A549 (cell line): Measurements from ENCODE around the gene RAET1L. TPM values are rescaled to one million over a fixed set of nuclear protein-coding genes. Genes with fewer than 3 reads are reported as not detected.

Experiments used
- ATAC-seq, 2 experiments: fragments of 200-7000 bp in 1 of 2; fragments of >200 bp in 1 of 2; cut with Nextera tagmentation in 1 of 2; cut with Tn5 transposase in 1 of 2; 3 replicates each; pipeline versions ENCODE4 v1.8.0 to v1.9.1; 2018 to 2020; ENCODE audit warnings: mild to moderate bottlenecking in 1 of 2, moderate library complexity in 1 of 2
- CTCF ChIA-PET: fragments of 300-600 bp; sonication (Branson Sonifier 250); formaldehyde crosslinking; extraction: SDS; loops from one replicate; lab custom pipeline; 2021; ENCODE audit warnings: antibody characterized with exemption, inconsistent platforms; lab: Yijun Ruan, JAX
- POLR2A ChIA-PET: fragments of 350-600 bp; formaldehyde crosslinking; extraction: SDS; loops from one replicate; lab custom pipeline; 2021; ENCODE audit warnings: antibody characterized with exemption, inconsistent platforms; lab: Yijun Ruan, JAX
- DNase-seq, 2 experiments: peaks; one replicate each; pipeline versions ENCODE4 v3.0.0 to v3.0.0-alpha.2; 2011 to 2016; ENCODE audit warnings: low read depth in 1 of 2, low spot score in 1 of 2
- FAIRE-seq: peaks from 2 replicates; lab custom pipeline; 2011; peaks lifted over from hg19 to GRCh38; lab: Jason Lieb, UNC
- H3K27ac ChIP-seq, 2 experiments: fragments of >200 bp; sonication (Bioruptor Twin); formaldehyde crosslinking; 3 replicates each; pipeline ENCODE4 v1.5.1; 2016 to 2017
- H3K4me1 ChIP-seq: fragments of >200 bp; sonication (Bioruptor Twin); formaldehyde crosslinking; 3 replicates; pipeline ENCODE4 v1.6.1; 2016
- H3K4me2 ChIP-seq: fragments of >200 bp; sonication (Bioruptor Twin); formaldehyde crosslinking; 3 replicates; pipeline ENCODE4 v1.6.1; 2016
- H3K4me3 ChIP-seq: fragments of >200 bp; sonication (Bioruptor Twin); formaldehyde crosslinking; 3 replicates; pipeline ENCODE4 v1.5.1; 2016
- H3K9me3 ChIP-seq: fragments of >200 bp; sonication (Bioruptor Twin); formaldehyde crosslinking; 3 replicates; pipeline ENCODE4 v1.6.1; 2016
- BHLHE40 ChIP-seq: IDR thresholded peaks from 2 replicates; pipeline ENCODE4 v1.6.1; 2012; ENCODE audit warnings: low read depth, low read length, inconsistent platforms
- CHD2 ChIP-seq: fragments of 150-350 bp; IDR thresholded peaks from 2 replicates; pipeline ENCODE4 v1.6.1; 2014; ENCODE audit warnings: low read length; ENCODE audit not compliant: partially characterized antibody
- CHD4 ChIP-seq: fragments of 200-600 bp; sonication (generic); IDR thresholded peaks from 2 replicates; pipeline ENCODE4 v1.6.1; 2016; ENCODE audit warnings: antibody characterized with exemption, mild to moderate bottlenecking, borderline replicate concordance
- EHMT2 ChIP-seq: fragments of 200-600 bp; sonication (generic); IDR thresholded peaks from 2 replicates; pipeline ENCODE4 v1.6.1; 2016; ENCODE audit warnings: antibody characterized with exemption, low read depth, mild to moderate bottlenecking, moderate library complexity
- EP300 ChIP-seq, 2 experiments: fragments of >200 bp; sonication (Bioruptor Twin); formaldehyde crosslinking; IDR thresholded peaks; 2 replicates in 1 of 2; 3 replicates in 1 of 2; pipeline ENCODE4 v1.6.1; 2016 to 2017
- FOSB ChIP-seq: fragments of 250-450 bp; sonication (Bioruptor Pico); IDR thresholded peaks from 2 replicates; pipeline ENCODE4 v1.5.0; 2020; ENCODE audit warnings: mild to moderate bottlenecking, moderate library complexity
- FOXS1 ChIP-seq: fragments of 250-450 bp; sonication (Bioruptor Pico); IDR thresholded peaks from 2 replicates; pipeline ENCODE4 v1.5.0; 2020; ENCODE audit warnings: mild to moderate bottlenecking, moderate library complexity
- HDAC2 ChIP-seq: fragments of 200-600 bp; sonication (generic); IDR thresholded peaks from 2 replicates; pipeline ENCODE4 v1.6.1; 2016
- HES2 ChIP-seq: fragments of >200 bp; sonication (Bioruptor Twin); formaldehyde crosslinking; IDR thresholded peaks from 2 replicates; pipeline ENCODE4 v1.6.1; 2016
- HOXB13 ChIP-seq: fragments of 250-450 bp; sonication (Bioruptor Pico); IDR thresholded peaks from 2 replicates; pipeline ENCODE4 v1.5.0; 2020; ENCODE audit warnings: low read depth, mild to moderate bottlenecking, moderate library complexity
- HOXB5 ChIP-seq: fragments of 250-450 bp; sonication (Bioruptor Pico); IDR thresholded peaks from 2 replicates; pipeline ENCODE4 v1.5.0; 2020; ENCODE audit warnings: mild to moderate bottlenecking, moderate library complexity
- JUNB ChIP-seq: fragments of >200 bp; sonication (Bioruptor Twin); formaldehyde crosslinking; IDR thresholded peaks from 2 replicates; pipeline ENCODE4 v1.6.1; 2016
- KDM5A ChIP-seq: fragments of 200-600 bp; sonication (generic); IDR thresholded peaks from 2 replicates; pipeline ENCODE4 v1.6.1; 2016; ENCODE audit warnings: antibody characterized with exemption, mild to moderate bottlenecking
- MAFK ChIP-seq: fragments of 450-650 bp; IDR thresholded peaks from 2 replicates; pipeline ENCODE4 v1.6.1; 2014; ENCODE audit not compliant: partially characterized antibody
- MAX ChIP-seq: IDR thresholded peaks from 2 replicates; pipeline ENCODE4 v1.6.1; 2012
- MYC ChIP-seq: IDR thresholded peaks from 2 replicates; pipeline ENCODE4 v1.6.1; 2012; ENCODE audit warnings: mild to moderate bottlenecking, inconsistent platforms, low read length, improper control_type of control experiment, borderline replicate concordance
- NFE2L2 ChIP-seq: fragments of 150-350 bp; conservative IDR thresholded peaks from 2 replicates; pipeline ENCODE4 v1.6.1; 2014; ENCODE audit warnings: low read length
- PBX3 ChIP-seq: IDR thresholded peaks from 2 replicates; pipeline ENCODE4 v1.6.1; 2012
- PHF8 ChIP-seq: fragments of 200-600 bp; sonication (generic); IDR thresholded peaks from 2 replicates; pipeline ENCODE4 v1.6.1; 2016; ENCODE audit warnings: low read depth, mild to moderate bottlenecking, antibody characterized with exemption, moderate library complexity, borderline replicate concordance
- POLR2A ChIP-seq: IDR thresholded peaks from 2 replicates; pipeline ENCODE4 v1.6.1; 2012; ENCODE audit warnings: mild to moderate bottlenecking, low read length
- POLR2AphosphoS2 ChIP-seq: conservative IDR thresholded peaks from 2 replicates; pipeline ENCODE4 v1.6.1; 2012; ENCODE audit warnings: low read length, improper control_type of control experiment, inconsistent platforms
- RCOR1 ChIP-seq: fragments of 150-350 bp; IDR thresholded peaks from 2 replicates; pipeline ENCODE4 v1.6.1; 2014; ENCODE audit warnings: antibody characterized with exemption, low read length, low read depth
- REST ChIP-seq: fragments of 200-600 bp; sonication (generic); IDR thresholded peaks from 2 replicates; pipeline ENCODE4 v1.6.1; 2016; ENCODE audit warnings: antibody characterized with exemption, mild to moderate bottlenecking, moderate library complexity
- RNF2 ChIP-seq: fragments of 200-600 bp; sonication (generic); IDR thresholded peaks from 2 replicates; pipeline ENCODE4 v1.6.1; 2016; ENCODE audit warnings: low read depth, mild to moderate bottlenecking, antibody characterized with exemption, moderate library complexity, borderline replicate concordance
- SMC3 ChIP-seq: fragments of >200 bp; sonication (Bioruptor Twin); formaldehyde crosslinking; IDR thresholded peaks from 3 replicates; pipeline ENCODE4 v1.6.1; 2018; ENCODE audit warnings: inconsistent platforms
- ZC3H11A ChIP-seq: fragments of 450-650 bp; IDR thresholded peaks from 2 replicates; pipeline ENCODE4 v1.6.1; 2014; ENCODE audit warnings: antibody characterized with exemption, mild to moderate bottlenecking
- ZNF302 ChIP-seq: fragments of 250-450 bp; sonication (Bioruptor Pico); IDR thresholded peaks from 2 replicates; pipeline ENCODE4 v1.9.0; 2021; ENCODE audit warnings: inconsistent platforms, mild to moderate bottlenecking, moderate library complexity
- WGBS: methylation state at CpG from one replicate; pipeline ENCODE4 v1.1.6; 2017; ENCODE audit errors: missing lambda C conversion rate; 5-methylcytosine and 5-hydroxymethylcytosine counted together
- polyA plus RNA-seq, 4 experiments: library from polyadenylated mRNA; depleted of rRNA in 3 of 4; stranded (reverse); fragments of >200 nt; fragmentation: RNase III in 1 of 4; extraction: RNeasy Plus Mini Kit Qiagen cat#74134 plus additional on column Dnase treatment in 1 of 4; gene quantifications; 2 replicates in 3 of 4; 3 replicates in 1 of 4; pipeline ENCODE4 v1.2.3, GENCODE V29; 2011 to 2017

The RAET1L gene
- polyA plus RNA-seq, 2 of the 4 experiments (the other 2 are of a cell fraction) = 0.22 TPM; not detected in 1

- ATAC-seq (no peak), DNase-seq (no peak), FAIRE-seq (no peak)
- Histone ChIP-seq H3K4me2 (no peak overlapping the region), H3K27ac (no peak overlapping the region), H3K4me3 (no peak overlapping the region), H3K4me1 (no peaks in the 10 kb centered on the region), H3K9me3 (no peaks in the 10 kb centered on the region)
- POLR2A ChIA-PET = no interaction called here
- CTCF ChIA-PET = interaction anchor here (2.4 kb wide), 1 partner anchor 11 kb away, joined by 5 read pairs; the partner anchor contains the start of gene ULBP3
- TF ChIP-seq CHD2 (no peak), RCOR1 (no peak), MAX (no peak), HOXB5 (CRISPR knock-in tag) (no peak), SMC3 (no peak), EP300 (IDR thresholded peaks at IDR 0.05) (no peak), MAFK (no peak), RNF2 (no peak), HDAC2 (no peak), KDM5A (no peak)
- 68% methylated on average over 14 of the region's 14 CpGs for WGBS
These were observed 33.0 kb upstream of the RAET1L start for GRCh38 chr6:150058231-150058792.

GRCh38 chr6:150057501-150057951 lies 32.2 kb upstream of the RAET1L start:
- no peak overlapping the region for H3K27ac ChIP-seq
- 55% methylated on average over 17 of the region's 29 CpGs for WGBS
- H3K9me3 ChIP-seq = no peaks in the 10 kb centered on the region
- no peak overlapping the region for H3K4me3 ChIP-seq
- H3K4me2 ChIP-seq = no peak overlapping the region
- POLR2A ChIA-PET = no interaction called here
- no peak for TF ChIP-seq FOSB (CRISPR knock-in tag)
- no peak for TF ChIP-seq EHMT2
- TF ChIP-seq HDAC2 = no peak
- no peak for TF ChIP-seq PHF8
- TF ChIP-seq POLR2A = no peak
- no peak for TF ChIP-seq NFE2L2
- no peak for TF ChIP-seq MAX
- no peak for TF ChIP-seq ZNF302 (CRISPR knock-in tag)
- no peak for TF ChIP-seq POLR2AphosphoS2
- no peak for TF ChIP-seq BHLHE40
- TF ChIP-seq RCOR1 = no peak
- TF ChIP-seq, all 56 proteins: peak for 0
- DNase-seq = no peak
- H3K4me1 ChIP-seq = no peaks in the 10 kb centered on the region
- FAIRE-seq = no peak
- CTCF ChIA-PET = no interaction called here
- no peak for ATAC-seq

GRCh38 chr6:150056916-150057315 lies 31.6 kb upstream of the RAET1L start:
- no peak for ATAC-seq
- TF ChIP-seq HOXB13 (CRISPR knock-in tag) = no peak
- TF ChIP-seq CHD4 = no peak
- no peak for TF ChIP-seq HES2
- no peak for TF ChIP-seq JUNB
- TF ChIP-seq ZC3H11A = no peak
- TF ChIP-seq REST = no peak
- TF ChIP-seq SMC3 = no peak
- no peak for TF ChIP-seq FOXS1 (CRISPR knock-in tag)
- no peak for TF ChIP-seq MYC
- no peak for TF ChIP-seq PBX3
- TF ChIP-seq, all 56 proteins: peak for 0
- ChIA-PET POLR2A (no interaction called here), CTCF (no interaction called here)
- DNase-seq (no peak), FAIRE-seq (no peak)
- Histone ChIP-seq H3K9me3 (no peaks in the 10 kb centered on the region), H3K4me3 (no peak overlapping the region), H3K4me1 (no peaks in the 10 kb centered on the region), H3K27ac (no peak overlapping the region), H3K4me2 (no peak overlapping the region)
- 60% methylated on average over 4 of the region's 4 CpGs for WGBS
